Cardiac fibroblast (primary cell): ENCODE measurements around the gene TBC1D9B.

ENCODE experiments used
- DNase-seq, 2 donors: peaks; one replicate each; pipeline versions ENCODE4 v3.0.0 to v3.0.0-alpha.2; 2010; ENCODE audit warnings: low read depth in 2 of 2
- H3K4me3 ChIP-seq, 2 donors: replicated peaks in 1 of 2; 1 replicate in 1 of 2; 2 replicates in 1 of 2; pipeline ENCODE4 v1.5.1; 2011; ENCODE audit warnings: low read depth in 2 of 2, low read length in 2 of 2, mild to moderate bottlenecking in 2 of 2, moderate library complexity in 1 of 2
- TF ChIP-seq, protein P1 (sequence below): IDR thresholded peaks from one replicate; pipeline ENCODE4 v1.5.1; 2011; ENCODE audit warnings: low read depth, mild to moderate bottlenecking, low read length, inconsistent platforms

The TBC1D9B gene

DNA sequence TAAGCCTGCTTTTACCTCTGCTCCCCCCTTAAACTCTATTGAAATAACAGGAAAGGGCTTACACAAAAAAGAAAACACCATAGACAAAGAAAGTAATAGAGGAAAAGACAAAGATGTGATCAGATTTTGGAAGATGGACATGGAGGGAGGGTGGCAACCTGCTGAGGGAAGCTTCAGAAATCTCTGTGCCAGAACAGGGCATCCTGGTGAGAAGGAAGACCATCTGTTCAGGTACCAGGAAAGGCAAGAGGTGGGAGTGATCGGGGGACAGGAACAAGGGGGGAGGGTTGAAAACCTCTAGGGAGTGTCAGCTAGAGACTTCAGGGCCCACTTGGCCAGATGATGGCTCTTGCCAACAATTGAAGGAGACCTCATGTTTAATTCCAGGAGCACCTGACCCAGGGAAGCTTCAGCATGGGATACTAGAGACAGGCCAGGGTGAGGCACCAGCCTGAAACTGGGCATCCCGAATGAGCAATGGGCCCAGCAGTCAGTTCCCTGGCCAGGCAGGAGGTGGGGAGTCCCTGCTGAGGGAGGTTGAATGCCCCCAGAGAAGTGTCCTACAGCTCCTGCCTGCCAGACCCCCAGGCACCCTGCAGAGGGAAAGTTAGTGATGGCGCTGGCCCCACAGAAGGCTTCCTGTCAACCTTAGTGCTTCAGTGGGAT lies 78.8 kb downstream of the TBC1D9B start:
- TF ChIP-seq, protein P1, sequence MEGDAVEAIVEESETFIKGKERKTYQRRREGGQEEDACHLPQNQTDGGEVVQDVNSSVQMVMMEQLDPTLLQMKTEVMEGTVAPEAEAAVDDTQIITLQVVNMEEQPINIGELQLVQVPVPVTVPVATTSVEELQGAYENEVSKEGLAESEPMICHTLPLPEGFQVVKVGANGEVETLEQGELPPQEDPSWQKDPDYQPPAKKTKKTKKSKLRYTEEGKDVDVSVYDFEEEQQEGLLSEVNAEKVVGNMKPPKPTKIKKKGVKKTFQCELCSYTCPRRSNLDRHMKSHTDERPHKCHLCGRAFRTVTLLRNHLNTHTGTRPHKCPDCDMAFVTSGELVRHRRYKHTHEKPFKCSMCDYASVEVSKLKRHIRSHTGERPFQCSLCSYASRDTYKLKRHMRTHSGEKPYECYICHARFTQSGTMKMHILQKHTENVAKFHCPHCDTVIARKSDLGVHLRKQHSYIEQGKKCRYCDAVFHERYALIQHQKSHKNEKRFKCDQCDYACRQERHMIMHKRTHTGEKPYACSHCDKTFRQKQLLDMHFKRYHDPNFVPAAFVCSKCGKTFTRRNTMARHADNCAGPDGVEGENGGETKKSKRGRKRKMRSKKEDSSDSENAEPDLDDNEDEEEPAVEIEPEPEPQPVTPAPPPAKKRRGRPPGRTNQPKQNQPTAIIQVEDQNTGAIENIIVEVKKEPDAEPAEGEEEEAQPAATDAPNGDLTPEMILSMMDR: no peak
- no peak for DNase-seq
- H3K4me3 ChIP-seq: no peak overlapping the region

DNA sequence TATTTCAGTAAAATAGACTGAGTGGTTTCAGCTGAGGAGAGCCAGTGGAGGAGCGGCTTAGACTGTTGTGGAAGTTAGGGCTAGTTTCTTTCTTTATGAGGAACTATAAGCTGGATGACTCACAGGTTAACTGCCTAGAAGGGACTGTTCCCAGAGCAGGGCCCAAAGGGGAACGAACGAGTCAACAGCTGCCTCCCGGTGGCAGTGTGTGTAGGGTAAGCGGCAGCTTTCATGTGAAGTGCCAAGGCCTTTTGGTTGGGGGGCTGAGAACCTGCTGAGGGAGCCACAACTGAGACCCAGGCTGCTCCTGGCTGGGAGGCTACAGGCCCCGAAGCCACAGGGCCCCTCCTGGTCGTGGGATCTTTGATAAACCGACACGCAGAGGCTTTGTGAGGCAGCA lies 80.0 kb downstream of the TBC1D9B start:
- DNase-seq: peak in 1 of 2 donors; percentile 63
- no peak overlapping the region for H3K4me3 ChIP-seq

DNA sequence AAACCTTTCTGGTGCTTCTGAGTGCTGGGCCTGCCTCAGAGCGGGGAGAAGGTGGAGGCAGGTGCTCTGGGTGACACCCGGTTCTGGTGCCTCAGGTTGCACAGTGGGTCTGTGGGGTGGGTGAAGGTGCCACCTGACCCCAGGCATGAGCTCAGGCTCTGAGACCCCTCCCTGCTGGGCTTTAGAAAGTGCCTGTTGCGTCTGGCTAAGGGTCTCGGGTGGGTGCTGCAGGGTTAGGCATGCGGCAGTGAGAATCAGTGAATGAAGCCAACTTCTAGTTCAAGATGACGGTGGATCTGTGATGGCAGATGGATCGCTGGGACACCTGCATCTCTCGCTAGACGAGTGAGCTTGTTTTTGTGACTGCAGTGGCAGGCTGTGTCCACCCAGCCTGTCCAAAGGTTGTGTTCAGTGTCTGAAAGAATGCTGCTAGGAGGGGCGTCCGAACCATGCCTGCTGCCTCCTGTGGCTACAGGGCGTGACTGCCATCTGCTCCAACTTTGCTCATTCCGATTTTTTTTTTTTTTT lies 82.0 kb downstream of the TBC1D9B start:
- DNase-seq: no peak
- no peak overlapping the region for H3K4me3 ChIP-seq

More for the DNA sequence above, 80.0 kb downstream of the TBC1D9B start:
- TF ChIP-seq, protein P1: no peak

DNA sequence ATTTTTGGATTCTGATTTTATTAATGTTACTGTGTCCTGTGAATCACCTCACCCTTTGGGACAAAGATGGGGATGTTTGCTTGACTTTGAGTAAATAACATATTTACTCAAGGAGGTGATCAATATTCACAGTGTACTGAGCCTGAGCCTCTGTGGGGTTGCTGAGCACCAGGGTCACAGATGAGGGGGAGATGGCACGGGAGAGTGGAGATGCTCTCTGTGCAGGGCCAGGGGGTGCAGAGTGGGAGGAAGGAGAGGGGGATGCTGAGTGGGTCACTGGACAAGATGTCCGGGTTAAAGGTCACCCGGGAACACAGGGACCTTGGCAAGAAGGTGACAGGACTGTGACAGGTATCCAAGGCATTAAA lies 83.0 kb downstream of the TBC1D9B start:
- DNase-seq: no peak
- H3K4me3 ChIP-seq: peak overlapping the region in 1 of 2 donors; percentile 85
- TF ChIP-seq, protein P1: no peak

More for the DNA sequence above, 82.0 kb downstream of the TBC1D9B start:
- TF ChIP-seq, protein P1: no peak

DNA sequence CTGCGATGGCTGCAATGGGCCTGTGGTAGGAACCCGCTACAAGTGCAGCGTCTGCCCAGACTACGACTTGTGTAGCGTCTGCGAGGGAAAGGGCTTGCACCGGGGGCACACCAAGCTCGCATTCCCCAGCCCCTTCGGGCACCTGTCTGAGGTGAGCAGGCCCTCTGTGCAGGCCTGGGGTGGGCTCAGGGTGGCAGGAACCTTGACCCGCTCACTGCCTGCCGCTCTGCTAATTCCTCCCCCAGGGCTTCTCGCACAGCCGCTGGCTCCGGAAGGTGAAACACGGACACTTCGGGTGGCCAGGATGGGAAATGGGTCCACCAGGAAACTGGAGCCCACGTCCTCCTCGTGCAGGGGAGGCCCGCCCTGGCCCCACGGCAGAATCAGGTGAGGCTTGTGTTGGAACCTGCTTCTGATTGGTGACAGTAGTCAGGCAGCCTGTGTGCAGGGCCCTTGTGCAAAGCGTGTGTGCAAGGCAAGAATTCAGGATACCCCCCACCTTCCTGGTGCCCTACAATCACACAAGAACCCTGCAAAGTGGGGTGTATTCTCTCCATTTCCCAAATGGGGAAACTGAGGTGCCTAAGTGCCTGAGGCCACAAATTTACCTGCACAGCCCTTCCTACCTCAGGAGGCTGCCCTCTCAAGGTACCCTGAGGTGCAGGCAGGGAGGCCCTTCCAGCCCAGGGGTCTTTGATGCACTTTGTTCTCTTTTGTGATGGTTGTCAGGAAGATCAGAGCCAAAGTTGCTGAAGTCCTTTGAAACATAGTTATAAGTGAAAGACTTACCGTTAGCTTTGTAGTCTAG lies 83.6 kb downstream of the TBC1D9B start:
- peak overlapping the region; percentile 85 to 91 for H3K4me3 ChIP-seq
- DNase-seq: no peak

DNA sequence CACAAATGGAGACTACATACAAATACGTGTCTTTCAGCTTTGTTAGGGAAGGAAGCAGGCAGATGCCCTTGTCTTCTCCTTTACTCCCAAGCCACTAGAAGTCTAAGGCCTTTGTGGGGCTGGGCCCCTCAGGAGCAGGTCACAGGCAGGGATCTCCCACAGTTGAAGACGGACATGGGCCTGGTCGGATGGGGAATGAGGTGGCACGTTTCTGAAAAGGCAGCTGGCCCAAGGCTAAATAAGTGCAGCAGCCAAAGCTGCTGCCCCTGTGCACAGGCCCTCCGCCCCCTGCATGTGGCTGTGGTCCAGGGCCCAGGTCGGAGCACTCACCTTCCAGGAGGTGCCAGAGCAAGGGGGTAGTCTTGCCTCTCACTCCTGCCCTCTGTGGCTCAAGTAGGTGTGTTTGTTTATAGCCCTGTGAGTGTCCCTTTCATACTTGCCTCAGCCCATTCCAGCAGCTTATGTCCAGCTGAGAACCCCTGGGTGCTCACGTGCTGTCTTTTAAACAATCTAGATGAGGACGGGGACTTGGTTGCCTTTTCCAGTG lies 85.2 kb downstream of the TBC1D9B start:
- no peak for DNase-seq
- TF ChIP-seq, protein P1: no peak
- peak overlapping the region; percentile 85 to 91 for H3K4me3 ChIP-seq

More for the DNA sequence above, 83.6 kb downstream of the TBC1D9B start:
- TF ChIP-seq, protein P1: no peak
